ENCODE measurements around the gene PPP1R12B. TPM values are rescaled to one million over a fixed set of nuclear protein-coding genes. Genes with fewer than 3 reads are reported as not detected.

Gene PPP1R12B
- total and polyA plus RNA-seq, 4 donors: 4.0 to 31.6 (median 9.7) TPM

DNA sequence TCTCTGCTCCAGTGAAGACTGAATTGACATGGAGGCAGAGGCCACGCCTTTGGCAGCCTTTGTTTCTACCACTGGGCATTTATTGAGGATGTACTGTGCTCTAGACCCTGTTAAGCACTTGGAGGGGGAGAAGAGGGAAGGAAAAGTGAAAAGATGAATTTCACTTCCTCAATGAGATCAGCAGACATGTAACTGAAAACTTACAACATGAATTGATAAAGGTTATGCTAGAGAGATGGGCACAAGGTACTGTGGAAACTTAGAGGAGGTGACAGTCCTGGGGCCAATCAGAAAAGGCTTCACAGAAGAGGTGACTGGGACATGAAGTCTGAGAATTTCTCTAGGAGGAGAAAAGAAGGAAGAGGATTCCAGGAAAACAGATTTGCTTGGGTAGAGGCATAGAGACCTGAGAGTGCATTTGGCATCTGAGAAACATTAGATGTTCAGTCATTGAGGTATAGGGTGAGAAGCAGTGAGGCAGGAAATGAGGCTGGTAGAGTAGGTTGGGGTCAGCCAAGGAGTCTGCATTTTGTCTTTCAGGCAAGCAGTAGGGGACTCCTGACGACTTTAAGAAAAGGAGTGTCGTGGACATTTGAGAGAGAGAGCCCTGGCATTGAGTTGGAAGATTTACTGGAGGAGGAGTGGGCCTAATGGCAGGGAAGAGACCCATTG lies 248.7 kb downstream of the PPP1R12B start:
- no peaks in the 10 kb centered on the region for H3K4me1 ChIP-seq (ENCODE audit: control insufficient read depth in 4 of 4, insufficient read depth in 4 of 4, low read length in 3 of 4)
- 93% methylated on average over 3 of the region's 3 CpGs for WGBS
- H3K36me3 ChIP-seq (ENCODE audit: control insufficient read depth in 4 of 4, insufficient read depth in 3 of 4, low read depth in 1 of 4, low read length in 3 of 4): peaks cover 0 to 3% (median 0%) of the 10 kb centered on the region in 4 donors
- TF ChIP-seq YY1 (IDR thresholded peaks at IDR 0.05) (no peak), NR2F2 (IDR thresholded peaks at IDR 0.05) (no peak), RXRA (IDR thresholded peaks at IDR 0.05) (no peak), RAD21 (IDR thresholded peaks at IDR 0.05) (no peak), TAF1 (conservative IDR thresholded peaks at IDR 0.05) (no peak), GABPA (IDR thresholded peaks at IDR 0.05 in 1 of 2, conservative IDR thresholded peaks at IDR 0.05 in 1 of 2) (no peak), FOXA1 (IDR thresholded peaks at IDR 0.05) (no peak), FOXA2 (IDR thresholded peaks at IDR 0.05) (no peak), HNF4A (conservative IDR thresholded peaks at IDR 0.05) (no peak), EGR1 (IDR thresholded peaks at IDR 0.05; ENCODE audit: low read depth in 2 of 2) (no peak), CTCF (IDR thresholded peaks at IDR 0.05; ENCODE audit: low read depth, low read length, missing input control) (no peak)
- TF ChIP-seq, protein P1, sequence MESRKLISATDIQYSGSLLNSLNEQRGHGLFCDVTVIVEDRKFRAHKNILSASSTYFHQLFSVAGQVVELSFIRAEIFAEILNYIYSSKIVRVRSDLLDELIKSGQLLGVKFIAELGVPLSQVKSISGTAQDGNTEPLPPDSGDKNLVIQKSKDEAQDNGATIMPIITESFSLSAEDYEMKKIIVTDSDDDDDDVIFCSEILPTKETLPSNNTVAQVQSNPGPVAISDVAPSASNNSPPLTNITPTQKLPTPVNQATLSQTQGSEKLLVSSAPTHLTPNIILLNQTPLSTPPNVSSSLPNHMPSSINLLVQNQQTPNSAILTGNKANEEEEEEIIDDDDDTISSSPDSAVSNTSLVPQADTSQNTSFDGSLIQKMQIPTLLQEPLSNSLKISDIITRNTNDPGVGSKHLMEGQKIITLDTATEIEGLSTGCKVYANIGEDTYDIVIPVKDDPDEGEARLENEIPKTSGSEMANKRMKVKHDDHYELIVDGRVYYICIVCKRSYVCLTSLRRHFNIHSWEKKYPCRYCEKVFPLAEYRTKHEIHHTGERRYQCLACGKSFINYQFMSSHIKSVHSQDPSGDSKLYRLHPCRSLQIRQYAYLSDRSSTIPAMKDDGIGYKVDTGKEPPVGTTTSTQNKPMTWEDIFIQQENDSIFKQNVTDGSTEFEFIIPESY (IDR thresholded peaks at IDR 0.05): no peak
- TF ChIP-seq, protein P2, sequence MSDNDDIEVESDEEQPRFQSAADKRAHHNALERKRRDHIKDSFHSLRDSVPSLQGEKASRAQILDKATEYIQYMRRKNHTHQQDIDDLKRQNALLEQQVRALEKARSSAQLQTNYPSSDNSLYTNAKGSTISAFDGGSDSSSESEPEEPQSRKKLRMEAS (IDR thresholded peaks at IDR 0.05): no peak
- TF ChIP-seq, protein P3, sequence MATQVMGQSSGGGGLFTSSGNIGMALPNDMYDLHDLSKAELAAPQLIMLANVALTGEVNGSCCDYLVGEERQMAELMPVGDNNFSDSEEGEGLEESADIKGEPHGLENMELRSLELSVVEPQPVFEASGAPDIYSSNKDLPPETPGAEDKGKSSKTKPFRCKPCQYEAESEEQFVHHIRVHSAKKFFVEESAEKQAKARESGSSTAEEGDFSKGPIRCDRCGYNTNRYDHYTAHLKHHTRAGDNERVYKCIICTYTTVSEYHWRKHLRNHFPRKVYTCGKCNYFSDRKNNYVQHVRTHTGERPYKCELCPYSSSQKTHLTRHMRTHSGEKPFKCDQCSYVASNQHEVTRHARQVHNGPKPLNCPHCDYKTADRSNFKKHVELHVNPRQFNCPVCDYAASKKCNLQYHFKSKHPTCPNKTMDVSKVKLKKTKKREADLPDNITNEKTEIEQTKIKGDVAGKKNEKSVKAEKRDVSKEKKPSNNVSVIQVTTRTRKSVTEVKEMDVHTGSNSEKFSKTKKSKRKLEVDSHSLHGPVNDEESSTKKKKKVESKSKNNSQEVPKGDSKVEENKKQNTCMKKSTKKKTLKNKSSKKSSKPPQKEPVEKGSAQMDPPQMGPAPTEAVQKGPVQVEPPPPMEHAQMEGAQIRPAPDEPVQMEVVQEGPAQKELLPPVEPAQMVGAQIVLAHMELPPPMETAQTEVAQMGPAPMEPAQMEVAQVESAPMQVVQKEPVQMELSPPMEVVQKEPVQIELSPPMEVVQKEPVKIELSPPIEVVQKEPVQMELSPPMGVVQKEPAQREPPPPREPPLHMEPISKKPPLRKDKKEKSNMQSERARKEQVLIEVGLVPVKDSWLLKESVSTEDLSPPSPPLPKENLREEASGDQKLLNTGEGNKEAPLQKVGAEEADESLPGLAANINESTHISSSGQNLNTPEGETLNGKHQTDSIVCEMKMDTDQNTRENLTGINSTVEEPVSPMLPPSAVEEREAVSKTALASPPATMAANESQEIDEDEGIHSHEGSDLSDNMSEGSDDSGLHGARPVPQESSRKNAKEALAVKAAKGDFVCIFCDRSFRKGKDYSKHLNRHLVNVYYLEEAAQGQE (IDR thresholded peaks at IDR 0.05): no peak
- no peak overlapping the region for H3K27ac ChIP-seq (ENCODE audit: low read depth in 1 of 2, low read length in 2 of 2)
- H3K27me3 ChIP-seq (ENCODE audit: control insufficient read depth in 4 of 4, insufficient read depth in 4 of 4, low read length in 3 of 4): no peaks in the 10 kb centered on the region
- H3K9ac ChIP-seq (ENCODE audit: low read depth in 1 of 2, low read length in 2 of 2): no peak overlapping the region
- no peak for DNase-seq (ENCODE audit: low spot score)
- H3K4me3 ChIP-seq (ENCODE audit: low read depth in 1 of 3, low read length in 3 of 3): no peak overlapping the region
- no peaks in the 10 kb centered on the region for H3K9me3 ChIP-seq (ENCODE audit: control insufficient read depth in 4 of 4, low read length in 3 of 4)

All from liver (tissue), 9 donors.